ENCODE measurements around the gene ILDR2.

- TF ChIP-seq EP300 (IDR thresholded peaks at IDR 0.05) (no peak), POLR2A (IDR thresholded peaks at IDR 0.05; ENCODE audit: low read depth) (peak; percentile 44), POLR2AphosphoS5 (IDR thresholded peaks at IDR 0.05) (peak; percentile 90)
- TF ChIP-seq, protein P1, sequence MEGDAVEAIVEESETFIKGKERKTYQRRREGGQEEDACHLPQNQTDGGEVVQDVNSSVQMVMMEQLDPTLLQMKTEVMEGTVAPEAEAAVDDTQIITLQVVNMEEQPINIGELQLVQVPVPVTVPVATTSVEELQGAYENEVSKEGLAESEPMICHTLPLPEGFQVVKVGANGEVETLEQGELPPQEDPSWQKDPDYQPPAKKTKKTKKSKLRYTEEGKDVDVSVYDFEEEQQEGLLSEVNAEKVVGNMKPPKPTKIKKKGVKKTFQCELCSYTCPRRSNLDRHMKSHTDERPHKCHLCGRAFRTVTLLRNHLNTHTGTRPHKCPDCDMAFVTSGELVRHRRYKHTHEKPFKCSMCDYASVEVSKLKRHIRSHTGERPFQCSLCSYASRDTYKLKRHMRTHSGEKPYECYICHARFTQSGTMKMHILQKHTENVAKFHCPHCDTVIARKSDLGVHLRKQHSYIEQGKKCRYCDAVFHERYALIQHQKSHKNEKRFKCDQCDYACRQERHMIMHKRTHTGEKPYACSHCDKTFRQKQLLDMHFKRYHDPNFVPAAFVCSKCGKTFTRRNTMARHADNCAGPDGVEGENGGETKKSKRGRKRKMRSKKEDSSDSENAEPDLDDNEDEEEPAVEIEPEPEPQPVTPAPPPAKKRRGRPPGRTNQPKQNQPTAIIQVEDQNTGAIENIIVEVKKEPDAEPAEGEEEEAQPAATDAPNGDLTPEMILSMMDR (IDR thresholded peaks at IDR 0.05): peak in 1 of 3 experiments; percentile 42
Observed at GRCh38 chr1:166875734-166876539, 99.4 kb downstream of the ILDR2 start, which contains the start of gene TADA1.

All from esophagus muscularis mucosa (tissue), 4 donors.